Measurements from ENCODE around the gene LRRC59. TPM values are rescaled to one million over a fixed set of nuclear protein-coding genes. Genes with fewer than 3 reads are reported as not detected.

LRRC59 gene
- total and polyA plus RNA-seq, 8 donors = 43.6 to 151 (median 54.3) TPM

DNA sequence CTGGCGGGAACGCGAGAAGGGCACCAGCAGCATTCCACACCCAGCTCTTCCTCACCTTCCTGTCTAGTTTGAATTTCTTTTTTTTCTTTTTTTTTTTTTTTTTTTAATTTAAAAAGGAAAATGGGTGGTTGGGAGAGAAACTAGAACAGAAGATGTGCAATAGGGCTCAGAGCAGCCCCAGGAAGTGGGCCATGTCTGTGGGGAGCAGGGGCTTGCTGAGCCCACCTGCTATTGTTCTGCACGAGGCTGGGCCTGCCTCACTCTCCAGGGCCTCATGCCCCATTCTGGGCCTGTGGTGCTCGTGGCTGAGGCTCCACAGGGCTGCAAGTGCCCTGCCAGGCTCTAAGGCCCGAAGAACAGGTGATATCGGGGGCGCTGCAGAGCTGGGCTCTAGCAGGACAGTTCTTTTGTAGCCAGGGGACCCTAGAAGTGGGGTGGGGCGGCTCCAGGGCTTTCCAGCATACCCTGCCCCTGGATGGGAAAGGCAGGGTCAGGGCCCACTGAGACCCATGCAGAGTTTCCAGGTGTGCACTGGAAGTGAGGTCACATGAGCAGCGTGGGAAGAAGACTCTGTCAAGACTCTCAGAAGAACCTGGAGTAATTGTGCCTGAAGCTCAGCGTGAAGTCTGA is 36.7 kb downstream of the LRRC59 start:
- H3K27me3 ChIP-seq = no peaks in the 10 kb centered on the region

GRCh38 chr17:50359998-50360461 is 37.3 kb downstream of the LRRC59 start:
- TF ChIP-seq, protein P1, sequence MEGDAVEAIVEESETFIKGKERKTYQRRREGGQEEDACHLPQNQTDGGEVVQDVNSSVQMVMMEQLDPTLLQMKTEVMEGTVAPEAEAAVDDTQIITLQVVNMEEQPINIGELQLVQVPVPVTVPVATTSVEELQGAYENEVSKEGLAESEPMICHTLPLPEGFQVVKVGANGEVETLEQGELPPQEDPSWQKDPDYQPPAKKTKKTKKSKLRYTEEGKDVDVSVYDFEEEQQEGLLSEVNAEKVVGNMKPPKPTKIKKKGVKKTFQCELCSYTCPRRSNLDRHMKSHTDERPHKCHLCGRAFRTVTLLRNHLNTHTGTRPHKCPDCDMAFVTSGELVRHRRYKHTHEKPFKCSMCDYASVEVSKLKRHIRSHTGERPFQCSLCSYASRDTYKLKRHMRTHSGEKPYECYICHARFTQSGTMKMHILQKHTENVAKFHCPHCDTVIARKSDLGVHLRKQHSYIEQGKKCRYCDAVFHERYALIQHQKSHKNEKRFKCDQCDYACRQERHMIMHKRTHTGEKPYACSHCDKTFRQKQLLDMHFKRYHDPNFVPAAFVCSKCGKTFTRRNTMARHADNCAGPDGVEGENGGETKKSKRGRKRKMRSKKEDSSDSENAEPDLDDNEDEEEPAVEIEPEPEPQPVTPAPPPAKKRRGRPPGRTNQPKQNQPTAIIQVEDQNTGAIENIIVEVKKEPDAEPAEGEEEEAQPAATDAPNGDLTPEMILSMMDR (IDR thresholded peaks at IDR 0.05) = no peak
- Histone ChIP-seq H3K4me3 (no peak overlapping the region), H3K36me3 (peaks cover 0 to 63% of the 10 kb centered on the region in 2 donors), H3K27me3 (no peaks in the 10 kb centered on the region), H3K9me3 (no peaks in the 10 kb centered on the region), H3K27ac (no peak overlapping the region), H3K4me1 (peaks cover 5 to 6% of the 10 kb centered on the region in 2 donors)
- DNase-seq (no peak), ATAC-seq (no peak)
- intact Hi-C loops (cut with DNase I) = no loop called here

More for the DNA sequence above, 36.7 kb downstream of the LRRC59 start:
- TF ChIP-seq, protein P1 (IDR thresholded peaks at IDR 0.05) = no peak
- DNase-seq (no peak), ATAC-seq (no peak)
- Histone ChIP-seq H3K4me3 (no peak overlapping the region), H3K9me3 (no peaks in the 10 kb centered on the region), H3K27ac (no peak overlapping the region), H3K4me1 (peaks cover 5 to 6% of the 10 kb centered on the region in 2 donors), H3K36me3 (peaks cover 0 to 63% of the 10 kb centered on the region in 2 donors)
- intact Hi-C loops (cut with DNase I) = no loop called here

DNA sequence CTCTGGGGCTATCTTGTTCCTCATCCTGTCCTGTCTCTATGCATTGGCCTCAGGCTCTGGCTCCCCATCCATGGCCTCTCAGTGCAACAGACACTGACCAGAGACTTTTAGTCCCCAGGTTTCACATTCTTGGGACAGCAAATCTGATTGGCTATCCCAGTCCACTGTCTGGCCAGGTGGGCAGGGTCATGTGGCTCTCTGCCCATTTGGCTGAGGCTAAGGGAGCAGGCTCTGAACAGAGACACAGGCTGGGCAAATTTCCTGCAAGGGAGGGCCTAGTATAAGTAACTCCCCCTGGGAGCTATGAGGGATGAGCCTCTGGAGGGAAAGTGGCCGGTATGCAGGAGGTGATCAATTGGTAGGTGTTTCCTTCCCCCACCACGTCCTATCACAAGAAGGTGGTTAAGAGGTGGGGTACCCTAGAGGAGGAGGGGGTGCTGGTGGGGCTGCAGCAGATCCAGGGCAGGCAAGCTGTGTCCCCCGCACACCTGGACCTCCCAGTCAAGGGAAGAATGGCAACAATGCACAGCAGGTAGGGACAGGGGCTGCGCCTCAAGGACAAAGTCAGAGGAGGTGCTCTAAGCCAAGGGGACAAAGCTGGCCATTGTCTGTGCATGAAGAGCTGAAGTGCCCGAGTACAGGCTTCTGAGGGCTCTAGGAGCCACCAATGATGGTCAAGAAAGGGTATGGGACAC is 38.2 kb downstream of the LRRC59 start:
- intact Hi-C loops (cut with DNase I) = no loop called here
- TF ChIP-seq, protein P1 (IDR thresholded peaks at IDR 0.05) = no peak
- Histone ChIP-seq H3K27me3 (no peaks in the 10 kb centered on the region), H3K36me3 (peaks cover 0 to 68% of the 10 kb centered on the region in 2 donors), H3K4me3 (no peak overlapping the region), H3K9me3 (no peaks in the 10 kb centered on the region), H3K27ac (no peak overlapping the region), H3K4me1 (peaks cover 5 to 6% of the 10 kb centered on the region in 2 donors)
- ATAC-seq (no peak), DNase-seq (no peak)

GRCh38 chr17:50358177-50358576 is 39.1 kb downstream of the LRRC59 start:
- TF ChIP-seq, protein P1 (IDR thresholded peaks at IDR 0.05) = no peak
- no peak for ATAC-seq
- H3K4me3 ChIP-seq = no peak overlapping the region
- no peaks in the 10 kb centered on the region for H3K9me3 ChIP-seq
- intact Hi-C loops (cut with DNase I) = no loop called here
- no peaks in the 10 kb centered on the region for H3K27me3 ChIP-seq
- H3K27ac ChIP-seq = no peak overlapping the region
- H3K4me1 ChIP-seq = peaks cover 5 to 6% of the 10 kb centered on the region in 2 donors
- DNase-seq = no peak
- H3K36me3 ChIP-seq = peaks cover 0 to 76% of the 10 kb centered on the region in 2 donors

- Histone ChIP-seq H3K4me1 (peaks cover 0 to under 1% of the 10 kb centered on the region in 2 donors), H3K9me3 (no peaks in the 10 kb centered on the region), H3K4me3 (no peak overlapping the region), H3K36me3 (peaks cover 0 to 76% of the 10 kb centered on the region in 2 donors), H3K27ac (no peak overlapping the region), H3K27me3 (no peaks in the 10 kb centered on the region)
- ATAC-seq (no peak), DNase-seq (no peak)
- TF ChIP-seq, protein P1 (IDR thresholded peaks at IDR 0.05) = no peak
- intact Hi-C loops (cut with DNase I) = no loop called here
These were observed 40.3 kb downstream of the LRRC59 start for GRCh38 chr17:50356892-50357510.
